ENCODE results near the gene EPN3.

- TF ChIP-seq YY1 (tag by site-specific recombination; IDR thresholded peaks at IDR 0.05): no peak
- TF ChIP-seq ZNF133 (tag by site-specific recombination; IDR thresholded peaks at IDR 0.05): no peak
- TF ChIP-seq SCRT2 (tag by site-specific recombination; IDR thresholded peaks at IDR 0.05): no peak
- no peak for TF ChIP-seq CTCF (tag by site-specific recombination; IDR thresholded peaks at IDR 0.05)
- no peak for TF ChIP-seq ZNF335 (tag by site-specific recombination; conservative IDR thresholded peaks at IDR 0.05)
- TF ChIP-seq REST (tag by site-specific recombination; IDR thresholded peaks at IDR 0.05): no peak
- TF ChIP-seq BCL11A (tag by site-specific recombination; IDR thresholded peaks at IDR 0.05; ENCODE audit: low read depth): no peak
These were observed 26.0 kb downstream of the EPN3 start for GRCh38 chr17:50558581-50558940.

All from HEK293 (cell line).